ENCODE measurements around the gene CRHR2.
A peak's percentile ranks its signal among the peaks of the same experiment; 100 is the strongest.
"Not testable (repeated sequence)": the region's sequence is repeated elsewhere in the genome, so short reads cannot be mapped to it uniquely, and the experiment has no call there.

The CRHR2 gene

DNA sequence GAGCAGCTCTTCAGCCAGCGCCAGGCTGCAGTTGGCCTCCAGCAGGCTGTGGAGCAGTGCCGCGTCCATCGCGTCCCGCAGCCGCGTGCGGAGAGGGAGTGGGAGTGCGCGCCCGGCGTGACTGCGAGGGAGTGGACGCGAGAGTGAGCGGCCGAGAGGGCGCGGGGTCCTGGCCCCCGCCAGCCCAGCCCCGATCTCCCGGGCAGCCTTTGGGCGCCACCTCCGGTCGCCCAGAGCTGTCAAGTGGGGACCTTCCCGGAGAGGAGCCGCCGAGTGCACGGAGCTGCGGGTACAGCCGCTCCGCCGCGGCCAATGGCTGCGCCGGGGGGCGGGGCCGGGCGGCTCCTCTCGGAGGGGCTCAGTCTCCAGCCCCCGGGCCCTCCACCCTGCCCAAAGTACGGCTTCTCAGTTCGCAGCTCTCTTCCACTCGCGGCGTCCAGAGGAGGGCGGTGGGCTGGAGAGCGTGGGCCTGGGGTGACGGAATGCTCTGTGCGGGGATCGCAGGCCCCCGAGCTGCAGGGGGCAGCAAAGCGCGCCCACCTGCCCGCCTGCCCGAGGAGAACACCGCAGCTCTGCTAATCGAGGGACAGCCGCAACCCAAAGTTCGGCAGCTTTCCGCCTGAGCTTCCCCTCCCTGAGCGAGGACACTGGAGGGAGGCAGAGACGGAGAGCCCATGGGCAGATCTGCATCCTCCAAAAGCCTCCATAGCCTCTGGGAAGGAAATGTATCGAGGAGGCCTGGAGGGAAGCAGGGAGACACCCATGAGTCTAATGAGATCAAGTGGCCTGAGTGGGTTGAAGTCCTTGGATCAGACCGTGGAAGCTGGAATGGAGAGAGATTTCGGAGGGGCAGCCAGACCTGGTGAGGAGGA, at the start of gene CRHR2:
TSS of gene CRHR2 (minus strand) at position 245 of the 872 bp plus-strand sequence. CDS start at position 69, 176 bp downstream.
- no peak for DNase-seq

DNA sequence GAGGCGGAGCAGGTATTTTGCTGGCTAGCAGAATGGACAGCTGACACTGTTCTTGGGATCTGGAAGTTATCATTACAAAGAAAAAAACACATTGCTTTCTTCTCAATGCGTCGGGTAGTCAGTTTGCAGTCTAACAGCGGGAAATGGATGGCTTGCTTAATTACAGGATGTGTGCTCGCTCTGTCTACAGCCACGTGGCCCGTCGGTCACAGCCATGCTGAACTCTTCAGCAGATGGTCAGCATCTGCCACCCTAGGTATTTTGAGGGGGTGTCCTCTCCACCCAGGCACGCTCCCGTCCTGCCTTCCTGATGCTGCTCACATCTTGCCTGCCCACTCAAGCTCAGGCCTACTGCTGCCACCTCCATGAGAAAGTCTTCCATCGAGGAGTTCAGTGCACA, 49.3 kb upstream of the CRHR2 start:
- no peak for DNase-seq

DNA sequence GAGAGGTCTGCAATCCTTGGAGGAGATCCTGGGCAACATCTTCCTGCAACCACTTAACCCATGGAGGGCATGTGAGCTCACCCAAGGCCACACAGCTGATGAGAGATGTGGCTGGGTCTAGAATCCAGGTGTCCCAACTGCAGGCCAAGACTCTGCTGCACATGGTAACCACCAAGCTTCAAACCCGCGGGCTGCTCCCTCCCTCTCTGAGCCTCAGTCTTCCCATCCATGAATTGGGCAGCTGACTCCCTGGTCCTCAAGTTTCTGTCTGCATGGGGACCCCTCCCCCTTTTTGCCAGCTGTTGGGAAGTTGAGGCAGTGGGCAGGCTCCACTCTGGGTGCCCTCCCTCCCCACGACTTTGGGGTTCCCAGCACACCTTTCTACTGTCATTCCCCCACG, 48.7 kb upstream of the CRHR2 start:
- no peak for DNase-seq

DNA sequence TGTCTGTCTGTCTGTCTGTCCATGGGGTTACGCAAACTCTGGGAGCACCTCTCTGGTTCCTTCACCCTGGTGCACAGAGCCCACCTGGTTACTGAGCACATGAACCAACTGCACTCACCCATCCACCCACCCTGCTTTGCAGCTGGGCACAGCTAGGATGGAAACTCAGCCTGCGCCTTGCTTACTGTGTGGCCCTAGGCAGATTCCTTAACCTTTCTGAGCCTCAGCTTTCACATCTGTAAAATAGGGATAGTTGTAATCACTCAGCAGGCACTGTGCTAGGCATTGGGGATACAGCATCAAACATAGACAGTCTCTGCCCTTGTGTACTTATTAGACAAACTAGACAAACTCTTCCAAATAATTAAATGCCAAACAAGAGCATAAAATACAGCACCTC, 47.8 kb upstream of the CRHR2 start:
- no peak for DNase-seq

DNA sequence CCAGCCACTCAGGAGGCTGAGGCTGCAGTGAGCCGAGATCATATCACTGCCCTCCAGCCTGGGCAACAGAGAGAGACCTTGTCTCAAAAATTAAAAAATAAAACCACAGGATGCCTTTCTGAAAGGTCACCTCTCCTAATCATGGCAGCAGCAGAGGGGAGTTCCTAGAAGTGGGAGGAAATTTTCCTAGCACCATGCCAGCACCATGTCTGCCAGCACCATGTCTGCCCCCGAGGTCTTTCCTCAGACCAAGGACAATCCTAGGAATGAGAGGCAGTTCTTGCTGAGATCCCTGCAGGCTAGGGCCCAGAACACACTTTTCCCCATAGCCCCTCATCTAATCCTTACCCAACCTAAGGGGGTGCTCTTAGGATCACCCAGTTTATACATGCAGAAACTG, 47.4 kb upstream of the CRHR2 start:
- DNase-seq, result no peak

DNA sequence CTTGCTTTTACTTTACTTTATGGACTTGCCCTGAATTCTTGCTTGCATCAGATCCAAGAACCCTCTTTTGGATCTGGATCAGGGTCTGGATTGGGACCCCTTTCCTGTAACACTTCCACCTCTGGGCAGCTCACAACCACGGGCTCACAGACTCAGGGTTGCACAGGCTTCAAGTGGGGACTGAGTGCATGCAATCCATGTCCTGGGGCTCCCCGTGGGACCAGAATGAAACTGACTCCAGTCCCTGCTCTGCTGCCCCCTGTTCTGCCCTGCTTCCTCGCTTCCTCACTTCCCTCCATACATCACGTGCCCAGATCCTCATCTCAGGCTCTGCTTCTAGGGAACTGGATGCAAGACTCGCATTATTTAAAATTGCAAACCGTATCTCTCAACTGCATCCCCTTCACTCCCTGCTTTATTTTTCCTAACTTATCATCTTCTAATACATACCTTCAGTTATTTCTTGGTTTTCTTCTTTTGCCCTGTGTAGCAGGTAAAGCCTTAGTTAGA, 46.4 kb upstream of the CRHR2 start:
- DNase-seq, result no peak

DNA sequence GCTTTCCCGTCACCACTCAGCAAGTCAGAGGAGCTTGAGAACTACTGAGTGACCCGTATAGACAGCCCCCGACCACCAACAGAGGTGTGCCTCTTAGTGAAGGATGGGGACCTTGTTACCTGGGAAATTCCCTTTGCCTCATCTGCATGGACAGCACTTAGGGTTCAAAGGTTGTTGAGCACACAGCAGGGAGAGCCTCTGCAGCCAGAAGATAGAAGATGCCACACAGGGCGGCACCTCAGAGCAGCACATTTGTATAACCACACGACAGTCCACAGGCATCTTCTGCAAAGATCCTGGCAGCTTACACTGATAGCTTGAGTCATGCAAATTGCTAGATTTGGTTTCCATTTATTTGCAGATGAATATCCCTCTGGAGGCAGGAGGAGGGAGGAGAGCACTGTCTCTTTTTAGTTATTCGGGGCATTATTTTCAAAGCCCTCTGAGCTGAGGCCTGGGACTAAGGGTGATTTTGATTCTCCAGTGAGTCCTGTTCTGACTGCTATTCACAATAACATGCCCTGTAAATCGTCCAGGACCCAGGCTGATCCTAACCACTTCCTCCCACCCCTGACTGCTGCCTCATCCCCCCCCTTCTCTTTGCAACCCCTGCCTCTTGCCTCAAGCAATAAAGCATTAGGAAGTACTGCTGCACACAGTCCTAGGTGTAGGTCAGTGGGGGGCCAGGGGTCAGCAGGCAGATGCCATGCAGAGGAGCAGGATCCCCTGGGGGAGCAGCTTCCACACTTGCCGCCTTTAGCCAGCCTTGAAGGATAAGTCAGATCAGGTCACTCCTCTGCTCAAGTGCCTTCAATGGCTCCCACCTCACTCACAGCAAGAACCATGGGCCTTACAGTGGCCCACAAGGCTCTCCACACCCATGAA, 45.0 kb upstream of the CRHR2 start:
- DNase-seq, result peak; percentile 42

DNA sequence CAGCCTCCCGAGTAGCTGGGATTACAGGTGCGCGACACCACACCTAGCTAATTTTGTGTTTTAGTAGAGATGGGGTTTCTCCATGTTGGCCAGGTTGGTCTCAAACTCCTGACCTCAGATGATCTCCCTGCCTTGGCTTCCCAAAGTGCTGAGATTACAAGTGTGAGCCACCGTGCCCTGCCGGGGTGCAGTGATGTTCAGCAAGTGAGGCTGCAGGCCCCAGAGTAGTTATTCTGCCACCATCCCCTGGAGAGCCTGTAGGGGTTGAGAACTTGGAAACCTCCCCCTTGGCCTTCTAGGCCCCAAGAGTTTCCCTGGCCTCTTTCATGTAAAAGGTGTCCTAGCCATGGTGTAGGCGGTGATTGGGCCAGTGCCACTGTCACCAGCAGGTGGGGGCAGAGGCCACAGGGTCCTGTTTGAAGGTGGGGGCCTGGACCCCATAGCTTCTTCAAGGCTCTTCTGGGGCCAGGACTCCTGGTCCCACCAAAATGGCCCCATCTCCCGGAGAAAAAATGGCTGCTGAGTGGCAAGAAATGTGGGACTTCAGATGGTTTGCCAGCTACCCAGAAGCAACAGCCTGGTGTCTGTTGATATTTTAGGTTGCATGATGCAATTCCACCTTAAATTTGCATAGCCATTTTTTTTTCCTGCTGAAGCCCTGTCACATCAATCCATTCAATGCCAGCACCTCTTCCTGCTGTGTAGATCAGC, 44.2 kb upstream of the CRHR2 start:
- no peak for DNase-seq

DNA sequence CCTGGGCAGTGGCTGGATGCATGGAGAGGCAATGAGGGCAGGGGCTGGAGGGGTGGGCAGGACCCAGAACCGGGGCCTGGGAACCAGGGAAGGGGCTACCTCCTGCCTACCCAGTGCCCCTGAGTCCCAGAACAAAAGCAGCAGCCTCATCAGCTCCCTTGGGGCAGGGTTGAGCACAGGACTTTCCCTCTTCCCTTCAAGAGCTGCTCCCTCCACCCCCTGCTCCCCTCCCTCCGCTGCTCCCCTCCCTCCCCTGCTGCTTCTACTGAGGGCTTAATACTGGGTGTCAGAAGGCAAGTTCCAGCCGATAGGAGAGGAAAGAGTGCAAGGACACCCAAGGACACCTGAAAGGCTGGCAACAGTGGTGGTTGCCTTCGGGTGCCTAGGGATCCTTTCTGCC, 41.5 kb upstream of the CRHR2 start:
- no peak for DNase-seq

DNA sequence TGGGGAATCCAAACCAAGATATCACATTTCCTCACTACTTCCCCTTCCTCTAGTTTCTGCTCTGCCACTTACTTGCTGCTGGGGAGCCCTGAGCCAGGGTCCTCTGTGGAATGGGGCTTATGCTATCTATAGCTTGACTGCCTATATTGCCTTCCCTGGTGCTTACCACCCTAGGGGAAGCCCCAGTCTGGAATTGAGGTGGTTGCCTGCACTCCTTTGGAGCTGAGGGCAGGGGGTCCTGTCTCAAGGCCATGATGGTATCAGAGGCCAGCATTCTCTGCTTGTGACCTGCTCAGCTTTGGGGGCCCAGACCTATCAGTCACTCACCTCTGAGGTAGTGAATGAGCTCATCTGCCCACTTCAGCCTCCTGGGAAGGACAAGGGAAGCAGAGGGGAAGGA, 40.4 kb upstream of the CRHR2 start:
- no peak for DNase-seq

DNA sequence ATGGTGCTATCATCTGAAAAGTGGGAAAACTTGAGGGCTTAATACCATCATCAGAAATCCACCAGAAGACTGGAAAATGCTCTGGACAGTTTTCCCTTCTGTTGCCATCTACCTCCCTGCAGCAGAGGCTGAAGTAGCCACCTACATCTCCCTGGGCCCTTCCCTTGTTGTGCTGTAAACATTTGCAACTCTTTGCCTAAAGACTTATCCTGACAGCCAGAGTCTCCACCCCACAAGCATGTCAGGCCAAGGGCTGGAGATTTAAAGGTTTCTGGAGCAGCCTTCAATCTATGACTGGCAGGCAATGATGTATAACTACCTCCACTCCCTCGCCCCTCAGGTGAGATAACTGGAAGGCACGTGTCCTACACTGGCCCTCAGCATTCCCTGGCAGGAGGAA, 39.9 kb upstream of the CRHR2 start:
- DNase-seq, result no peak

DNA sequence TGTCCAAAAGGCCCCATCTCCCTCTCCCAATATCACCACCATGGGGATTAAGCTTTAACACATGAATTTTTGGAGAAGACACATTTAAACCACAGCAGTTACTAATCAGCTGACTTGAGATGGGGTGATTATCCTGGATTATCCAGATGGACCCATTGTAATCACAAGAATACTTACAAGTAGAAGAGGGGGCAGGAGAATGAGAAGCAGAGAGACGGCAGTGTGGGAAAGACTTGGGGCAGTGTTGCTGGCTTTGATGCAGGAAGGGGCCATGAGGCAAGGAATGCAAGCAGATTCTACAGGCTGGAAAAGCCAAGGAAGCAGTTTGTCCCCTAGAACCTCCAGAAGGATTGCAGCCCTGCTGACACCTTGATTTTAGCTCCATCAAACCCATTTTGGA, 39.0 kb upstream of the CRHR2 start:
- no peak for DNase-seq

DNA sequence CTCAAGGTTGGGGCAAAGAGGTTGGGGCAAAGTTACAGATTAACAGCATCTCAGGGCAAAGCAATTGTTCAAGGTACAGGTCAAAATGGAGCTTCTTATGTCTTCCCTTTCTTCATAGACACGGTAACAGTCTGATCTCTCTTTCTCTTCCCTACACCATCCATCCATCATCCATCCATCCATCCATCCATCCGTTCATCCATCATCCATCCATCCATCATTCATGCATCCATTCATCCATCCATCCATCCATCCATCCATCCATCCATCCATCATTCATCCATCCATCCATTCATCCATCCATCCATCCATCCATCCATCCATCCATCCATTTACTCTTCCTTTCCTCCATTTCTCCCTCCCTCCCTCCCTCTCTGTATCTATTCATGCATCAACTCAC, 37.2 kb upstream of the CRHR2 start:
- DNase-seq, result not testable (repeated sequence)

DNA sequence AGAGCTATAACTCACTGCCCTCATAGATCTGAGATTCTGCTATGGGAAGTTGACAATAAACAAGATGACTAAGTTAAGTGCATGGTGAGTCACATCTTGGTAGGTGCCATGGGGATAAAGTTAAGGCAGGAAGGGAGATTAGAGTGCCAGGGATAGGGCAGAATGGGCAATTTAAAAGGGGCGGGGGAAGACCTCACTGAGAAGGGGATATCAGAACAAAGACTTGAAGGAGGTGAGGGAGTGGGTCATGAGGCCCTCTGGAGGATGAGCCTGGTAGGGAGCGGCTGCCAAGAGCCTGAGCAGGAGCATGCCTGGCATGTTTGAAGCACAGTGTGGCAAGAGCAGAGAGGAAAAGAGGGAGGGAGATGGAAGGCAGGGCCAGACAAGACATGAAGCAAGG, 34.9 kb upstream of the CRHR2 start:
- DNase-seq, result no peak

DNA sequence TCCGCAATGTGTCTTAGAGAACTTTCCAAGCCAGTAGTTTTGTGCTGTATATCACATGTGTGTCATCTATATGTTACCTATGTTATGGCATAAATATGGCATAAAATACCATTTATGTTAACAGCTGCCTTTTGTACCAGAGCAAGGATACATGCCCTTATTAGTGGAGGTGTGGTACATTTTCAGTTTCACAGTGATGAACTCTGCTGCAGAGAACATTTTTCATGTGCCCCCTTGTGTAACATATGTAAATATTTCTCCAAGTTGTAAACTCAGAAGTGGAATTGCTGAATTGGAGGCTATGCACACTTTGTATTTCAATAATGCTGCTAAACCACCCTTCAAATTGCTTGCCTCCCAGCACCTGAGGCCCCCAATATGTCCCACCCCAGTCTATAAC, 31.9 kb upstream of the CRHR2 start:
- no peak for DNase-seq

DNA sequence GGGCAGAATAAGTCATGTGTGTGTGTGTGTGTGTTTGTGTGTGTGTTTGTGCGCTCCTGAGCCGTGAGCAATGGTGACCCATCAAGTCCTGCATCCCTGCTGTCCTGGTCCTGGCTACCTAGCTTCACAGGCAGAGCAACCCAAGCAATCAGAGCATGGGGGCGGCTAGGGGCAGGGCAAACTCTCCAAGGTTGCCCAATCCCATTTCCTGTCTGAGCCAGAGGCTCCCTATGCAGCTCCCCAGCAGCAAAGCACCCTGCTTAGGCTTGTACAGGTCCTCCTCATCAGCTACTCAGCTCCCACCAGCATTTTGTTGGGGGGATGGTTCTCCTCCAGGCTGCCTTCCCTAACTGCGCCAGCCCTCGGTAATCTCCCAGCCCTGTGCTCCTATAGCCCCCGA, 31.1 kb upstream of the CRHR2 start:
- DNase-seq, result no peak

DNA sequence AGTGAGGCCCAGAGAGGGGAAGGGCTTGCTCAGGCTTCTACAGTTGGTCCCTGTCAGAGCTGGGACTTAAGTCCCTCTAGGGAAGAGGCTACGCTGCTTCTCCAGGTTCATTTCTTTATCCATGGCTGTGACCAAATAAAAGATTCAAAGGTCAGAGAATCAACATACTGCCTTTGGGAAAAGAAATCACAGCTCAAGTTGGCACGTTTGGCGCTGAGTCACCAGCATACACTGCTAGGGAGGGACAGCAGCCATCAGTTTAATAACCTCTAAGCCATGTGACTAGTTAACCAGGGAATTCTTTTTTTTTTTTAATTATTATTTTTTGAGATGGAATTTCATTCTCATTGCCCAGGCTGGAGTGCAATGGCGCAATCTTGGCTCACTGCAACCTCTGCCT, 28.4 kb upstream of the CRHR2 start:
- DNase-seq, result no peak

DNA sequence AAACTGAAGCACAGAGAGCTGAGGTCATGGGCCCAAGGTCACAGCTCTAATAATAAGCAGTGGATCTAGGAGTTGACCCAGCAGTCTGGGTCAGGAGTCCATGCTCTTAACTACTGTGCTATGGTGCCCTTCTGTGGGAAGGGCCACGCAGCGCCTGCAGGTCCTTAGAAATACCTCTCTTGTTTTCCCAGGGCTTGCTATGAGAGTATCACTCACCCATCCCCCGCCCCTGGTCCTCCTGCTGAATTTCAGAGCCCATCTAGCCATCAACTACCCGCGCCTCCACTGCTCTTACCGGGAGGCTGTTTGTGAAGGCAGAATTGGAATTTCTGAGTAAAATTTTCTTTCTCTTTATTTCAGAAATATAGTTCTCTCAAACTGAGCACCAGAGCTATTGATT, 27.3 kb upstream of the CRHR2 start:
- no peak for DNase-seq

DNA sequence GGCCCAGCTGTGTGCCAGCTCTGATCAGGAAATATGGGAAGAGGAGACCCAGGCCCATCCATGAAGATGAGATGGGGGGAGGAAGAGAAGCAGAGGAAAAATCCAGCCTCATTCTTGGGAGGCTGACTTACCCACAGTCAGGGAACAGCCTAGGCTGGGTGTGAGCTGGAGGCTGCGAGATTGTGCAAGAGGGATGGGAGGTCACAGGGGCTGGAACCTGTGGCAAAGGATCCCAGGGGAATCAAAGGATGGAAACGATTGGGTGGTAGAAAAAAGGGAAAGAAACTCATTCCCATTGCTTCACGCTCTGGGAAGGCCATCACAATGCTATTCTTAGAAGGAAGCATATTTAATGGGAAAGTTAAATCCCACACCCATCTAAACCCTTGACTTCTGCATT, 26.7 kb upstream of the CRHR2 start:
- DNase-seq, result no peak

DNA sequence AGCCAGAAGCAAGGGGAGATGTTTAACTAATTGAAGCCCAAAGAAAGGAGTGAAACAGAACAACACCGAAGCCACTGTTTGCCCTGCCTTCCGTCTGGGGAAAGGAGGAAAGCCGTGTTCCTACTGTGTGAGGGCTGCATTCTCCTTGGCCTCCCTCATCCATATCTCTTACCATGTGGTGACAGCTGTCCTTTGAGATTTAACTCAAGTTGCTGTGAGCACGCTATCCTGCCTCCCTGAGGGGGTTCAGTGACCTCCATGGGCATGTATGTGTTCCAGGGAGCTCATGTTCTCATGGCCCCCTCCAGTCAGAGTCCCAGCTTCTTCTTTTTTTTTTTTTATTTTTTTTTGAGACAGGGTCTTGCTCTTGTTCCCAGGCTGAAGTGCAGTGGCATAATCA, 26.2 kb upstream of the CRHR2 start:
- no peak for DNase-seq

DNA sequence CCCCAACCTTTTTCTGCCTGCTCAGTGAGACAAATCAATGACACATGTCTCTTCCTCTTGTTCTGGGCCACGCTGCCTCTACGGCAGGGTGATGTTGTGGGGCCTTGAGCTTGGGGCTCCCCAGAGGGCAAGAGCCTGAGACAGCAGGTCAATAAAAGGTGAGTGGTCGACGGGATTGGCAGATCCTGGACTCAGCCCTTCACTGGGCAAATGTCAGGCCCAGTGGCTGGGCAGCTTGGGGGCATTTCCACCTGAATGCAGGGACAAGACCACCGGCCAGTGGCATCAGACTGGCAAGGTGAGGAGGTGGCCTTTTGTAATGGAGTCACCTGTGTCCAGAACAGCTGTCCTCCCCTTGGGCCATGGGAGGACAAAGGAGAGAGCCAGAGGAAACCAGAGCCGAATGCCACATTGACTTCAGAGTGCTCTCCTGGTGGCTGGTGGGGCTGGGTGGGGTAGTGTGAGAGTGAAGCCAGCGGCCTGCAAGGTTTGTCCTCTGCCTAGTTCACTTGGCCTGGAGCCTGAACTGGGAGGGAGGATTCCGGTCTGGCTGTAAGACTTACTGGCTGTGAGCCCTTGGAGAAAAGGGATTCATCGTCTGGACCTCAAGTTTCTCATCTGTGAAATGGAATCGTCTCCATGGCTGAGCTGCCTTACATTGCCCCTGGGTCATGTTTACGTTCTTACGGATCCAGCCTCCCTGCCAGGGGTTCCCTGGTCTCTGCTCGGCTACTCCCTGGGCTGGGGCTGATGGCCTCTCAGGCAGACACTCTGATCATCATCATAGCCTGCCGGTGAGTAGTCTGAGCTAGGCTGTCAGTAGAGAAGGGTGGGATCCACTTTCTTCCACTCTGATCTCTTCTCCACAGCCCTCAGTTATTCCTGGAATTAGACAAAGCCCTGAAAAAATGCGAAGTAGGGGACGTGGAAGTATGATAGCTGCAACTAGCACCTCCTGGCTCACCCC, 25.4 kb upstream of the CRHR2 start:
- no peak for DNase-seq

DNA sequence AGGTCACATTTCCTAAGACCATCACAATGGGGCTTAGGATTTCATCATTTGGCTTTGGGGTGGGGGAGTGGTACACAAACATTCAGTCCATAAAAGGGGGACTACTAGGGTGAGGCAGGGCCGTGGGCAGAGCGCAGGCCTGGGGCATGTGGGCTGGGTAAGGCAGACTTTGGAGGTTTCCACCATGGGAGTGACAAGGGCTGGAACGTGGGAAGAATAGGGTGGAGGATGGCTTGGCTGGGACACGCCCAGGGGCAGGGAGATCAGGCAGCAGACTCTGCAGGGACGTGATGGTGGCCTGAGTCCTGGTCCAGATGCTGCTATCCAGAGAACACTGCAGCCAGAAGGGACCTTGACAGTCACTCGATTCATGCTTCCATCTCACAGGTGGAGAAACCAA, 24.7 kb upstream of the CRHR2 start:
- DNase-seq, result no peak

Measured in activated CD4-positive, alpha-beta T cell treated with anti-CD3 and anti-CD28 coated beads, Interleukin-2, Interleukin-6, amounts not matched to agents 100 ng/mL and 50 ng/mL, durations not matched to agents 16 hours and 8 hours (primary cell).